DMS114 treated with DMSO at 0.1 percent for 48 hours (cell line): ENCODE results near the gene SMYD2.
"Not testable (repeated sequence)": the region's sequence is repeated elsewhere in the genome, so short reads cannot be mapped to it uniquely, and the experiment has no call there.

Experiments used
- DNase-seq: peaks from one replicate; lab custom pipeline; 2025; ENCODE audit not compliant: unreplicated experiment; lab: John Stamatoyannopoulos, UW

Gene SMYD2

DNA sequence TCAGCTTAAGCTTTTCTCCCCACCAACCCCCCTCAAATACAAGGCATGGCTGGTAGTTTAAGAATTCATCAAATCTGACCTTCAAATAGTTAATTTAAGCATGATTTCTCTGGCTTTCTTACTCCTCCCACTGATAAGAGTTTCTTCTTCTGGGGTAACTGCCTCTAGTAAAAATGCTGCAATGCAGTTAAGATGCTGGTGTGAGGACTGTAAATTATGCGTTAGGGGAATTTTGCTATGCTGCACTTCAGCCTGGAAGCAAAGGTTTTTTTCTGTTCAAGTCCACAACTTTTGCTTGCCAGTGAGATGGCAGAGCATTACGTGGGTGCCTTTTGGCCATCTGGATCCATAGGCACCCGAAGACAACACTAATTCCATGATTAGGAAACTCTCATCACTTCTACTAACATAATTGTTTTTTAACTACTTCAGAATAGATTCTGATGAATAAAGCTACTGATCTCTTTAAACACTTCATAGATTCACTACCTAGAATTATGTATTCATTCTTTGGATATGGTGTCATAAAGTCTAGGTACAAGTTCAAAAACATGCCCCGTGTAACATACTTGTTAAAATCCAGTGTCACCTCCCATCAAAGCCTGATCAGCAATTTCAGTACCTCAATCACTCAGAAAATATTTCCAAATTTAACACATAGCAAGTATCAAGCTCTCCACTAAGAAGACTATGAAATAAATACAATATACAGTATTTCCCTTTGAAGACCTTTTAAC is 8.8 kb upstream of the SMYD2 start:
- no peak for DNase-seq

- DNase-seq = no peak
Measured at GRCh38 chr1:214272964-214273533, 7.9 kb upstream of the SMYD2 start.

- not testable (repeated sequence) for DNase-seq
Measured at GRCh38 chr1:214275700-214276099, 5.3 kb upstream of the SMYD2 start.

GRCh38 chr1:214276786-214277185 is 4.2 kb upstream of the SMYD2 start:
- DNase-seq = no peak

DNA sequence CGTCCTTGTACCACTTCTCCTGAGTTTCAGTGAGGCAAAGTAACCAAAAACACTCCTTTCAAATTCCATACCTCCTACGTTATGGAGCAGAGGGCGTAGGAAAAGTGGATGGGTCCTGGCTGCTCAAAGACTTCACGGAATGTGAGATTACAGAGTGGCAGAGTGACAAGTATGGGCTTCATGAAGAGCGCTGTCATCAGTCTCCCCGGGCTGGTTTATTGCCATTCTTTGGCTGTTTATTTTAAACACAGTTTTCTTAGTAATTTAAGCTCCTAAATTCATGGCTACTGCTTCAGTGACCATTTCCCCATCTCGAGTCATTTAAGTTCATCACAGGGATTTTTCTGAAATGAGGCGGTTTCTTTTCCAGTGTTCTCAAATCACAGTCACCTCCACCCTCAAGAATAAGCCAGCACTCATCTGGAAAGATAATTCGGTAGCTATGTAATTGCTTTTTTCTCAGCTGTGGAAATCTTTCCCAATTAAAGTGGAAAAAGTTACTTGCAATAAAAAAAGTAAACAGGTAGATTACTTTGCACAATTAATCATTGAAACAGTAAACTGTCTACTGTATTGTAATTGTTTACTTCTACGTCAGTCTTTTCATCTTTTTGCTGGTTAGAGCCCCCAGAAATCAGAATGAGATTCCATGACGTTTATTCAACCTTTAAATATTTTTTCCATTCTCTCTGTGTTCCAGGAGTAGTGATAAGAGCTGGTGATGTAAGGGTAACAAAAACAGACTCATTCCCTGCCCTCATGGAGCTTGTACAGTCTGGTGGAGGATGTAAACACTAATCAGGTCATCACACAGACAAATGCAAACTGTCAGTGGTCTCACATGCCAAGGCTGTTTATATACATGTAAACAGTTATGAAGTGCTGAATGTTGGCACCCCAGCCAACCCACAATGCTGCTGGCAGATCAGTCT is 3.0 kb upstream of the SMYD2 start:
- no peak for DNase-seq

DNA sequence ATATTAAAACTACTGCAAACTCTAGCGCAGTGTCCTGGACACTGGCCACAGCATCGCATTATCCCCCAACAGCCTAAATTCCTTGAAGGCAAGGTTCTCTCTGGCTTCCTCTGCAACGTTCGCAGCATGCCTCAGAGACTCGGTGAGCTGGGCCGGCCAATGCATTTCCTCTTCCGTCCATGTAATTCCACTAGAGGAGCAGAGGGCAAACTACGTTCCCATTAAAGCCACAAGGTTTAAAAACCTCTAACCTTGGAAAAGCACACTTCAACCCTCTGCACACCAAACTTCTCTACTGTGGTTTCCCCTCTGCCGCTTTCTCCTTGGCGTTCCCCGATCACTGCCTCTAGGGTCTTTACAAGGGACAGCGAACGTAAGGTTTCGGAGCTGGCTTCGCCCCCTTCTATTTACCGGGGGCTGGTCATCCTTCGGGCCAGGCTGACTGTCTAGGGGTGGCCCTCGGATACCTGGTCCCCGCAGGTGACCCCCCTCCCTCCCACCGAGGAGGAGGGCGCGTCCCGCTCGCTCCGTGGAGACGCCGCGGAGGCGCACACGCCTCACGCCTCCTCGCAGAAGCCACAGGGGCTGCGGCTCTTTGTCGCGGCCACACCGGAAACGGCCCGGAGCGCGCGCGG is 456 bp upstream of the SMYD2 start:
- DNase-seq = peak; percentile 20

DNA sequence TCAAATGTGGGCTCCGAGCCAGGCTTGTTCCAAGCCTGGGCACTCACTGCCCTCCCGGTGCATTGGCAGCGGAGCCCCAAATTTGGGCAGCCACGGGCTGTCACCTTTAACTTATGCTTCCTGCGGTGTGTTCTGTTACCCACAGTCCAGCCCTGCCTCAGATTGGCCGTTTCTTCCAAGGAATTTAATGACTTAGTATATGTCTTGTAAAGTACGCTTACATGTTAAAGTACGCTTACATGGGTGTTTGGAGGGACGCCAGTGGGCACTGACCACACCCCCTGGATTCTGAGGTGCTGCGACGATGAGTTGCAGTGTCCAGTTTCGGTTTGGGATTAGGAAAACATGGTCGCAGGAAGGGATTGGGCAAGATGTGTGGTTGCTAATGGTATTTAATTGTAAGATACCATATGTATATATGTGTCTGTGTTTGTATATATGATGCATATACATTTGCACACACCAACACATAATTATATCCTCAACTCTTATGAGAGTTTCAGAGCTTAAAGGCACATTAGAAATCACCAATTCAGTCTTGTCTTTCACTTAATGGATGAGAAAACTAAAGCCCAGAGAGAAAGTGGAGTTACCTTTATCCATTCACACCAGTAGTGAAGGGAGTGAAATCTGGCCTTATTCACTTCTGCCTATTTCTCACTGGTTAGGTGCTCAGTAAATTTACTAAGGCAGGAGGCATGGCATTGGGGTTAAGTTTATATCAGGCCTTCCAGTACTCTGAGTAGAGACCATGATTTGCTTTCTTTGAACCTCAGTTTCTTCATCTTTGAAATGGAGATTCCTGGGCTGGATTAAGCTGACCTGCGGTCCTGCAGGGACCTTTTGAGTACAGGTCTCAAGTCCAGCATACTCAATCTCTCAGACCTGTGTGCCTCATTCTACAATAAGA is 1.0 kb downstream of the SMYD2 start:
- DNase-seq = peak; percentile 31

DNA sequence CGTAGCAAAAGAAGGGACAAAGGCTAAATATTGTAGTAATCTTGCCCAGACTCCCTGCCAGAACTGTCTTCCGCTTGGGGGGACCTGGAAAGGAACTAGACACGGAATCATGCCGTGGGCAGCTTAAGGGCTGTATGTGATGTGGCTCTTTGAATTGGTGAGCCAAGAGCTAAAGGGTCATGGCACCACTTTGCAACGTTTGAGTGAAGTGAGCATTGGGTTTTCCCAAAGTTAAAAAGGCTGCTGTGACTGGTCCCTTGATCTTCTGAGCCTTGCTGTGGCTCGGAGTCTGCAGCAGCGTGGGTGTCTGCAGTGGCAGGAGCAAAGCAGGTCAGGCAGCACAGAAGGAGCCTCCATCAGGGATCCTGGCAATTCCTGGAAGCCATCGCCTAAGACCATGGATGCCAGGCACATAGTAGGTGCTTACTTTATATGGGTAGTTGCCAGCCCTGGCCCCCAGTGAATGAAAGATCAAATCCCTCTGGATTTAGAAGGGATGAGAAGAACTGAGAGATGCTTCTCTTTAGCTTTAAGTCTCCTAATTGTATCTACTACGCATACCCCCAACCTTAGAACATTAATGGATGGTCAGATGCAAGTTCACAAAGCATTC is 1.8 kb downstream of the SMYD2 start:
- DNase-seq = no peak

GRCh38 chr1:214285610-214286440 is 4.9 kb downstream of the SMYD2 start:
- DNase-seq = no peak

DNA sequence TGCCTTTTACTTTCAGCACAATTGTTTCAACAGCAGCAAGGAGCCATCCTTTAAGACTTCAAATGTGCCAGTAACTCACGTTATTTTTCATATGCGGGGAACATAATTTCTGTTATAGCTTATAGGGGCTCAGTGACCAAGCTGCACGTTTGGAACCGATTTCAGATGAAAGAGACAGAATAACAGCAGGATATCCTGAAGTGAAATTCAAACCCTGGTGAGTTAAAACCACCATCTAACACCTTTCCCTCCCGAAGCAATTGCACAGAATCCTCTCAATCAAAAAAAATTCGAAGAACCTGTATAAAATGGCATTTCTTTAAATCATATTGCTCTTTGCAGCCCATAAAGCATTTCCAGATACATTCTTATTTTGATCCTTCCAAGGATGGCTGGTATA is 6.9 kb downstream of the SMYD2 start:
- no peak for DNase-seq

- no peak for DNase-seq
Measured at GRCh38 chr1:214289574-214290272, 8.8 kb downstream of the SMYD2 start.

- DNase-seq = no peak
Measured at GRCh38 chr1:214290424-214291037, 9.6 kb downstream of the SMYD2 start.

GRCh38 chr1:214292322-214292721 is 11.4 kb downstream of the SMYD2 start:
- no peak for DNase-seq

DNA sequence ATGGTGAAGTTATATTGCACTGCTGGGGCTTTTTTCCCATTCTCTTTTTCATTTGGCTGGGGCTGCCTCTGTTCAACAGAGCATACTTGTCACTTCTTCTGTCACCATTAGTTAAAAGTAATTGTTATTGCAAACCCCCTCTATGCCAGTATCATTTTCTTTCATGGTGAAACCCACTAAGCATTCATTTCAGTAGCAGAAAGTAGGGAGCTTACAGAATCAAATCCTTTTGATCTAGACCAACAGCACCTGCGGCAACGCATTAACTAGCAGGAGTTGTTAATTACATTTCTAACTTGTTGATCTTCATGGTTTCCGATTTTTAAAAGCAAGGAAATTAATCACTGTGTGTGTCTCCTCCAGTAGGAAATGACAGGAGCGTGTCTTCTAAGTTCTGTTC is 15.0 kb downstream of the SMYD2 start:
- DNase-seq = no peak

DNA sequence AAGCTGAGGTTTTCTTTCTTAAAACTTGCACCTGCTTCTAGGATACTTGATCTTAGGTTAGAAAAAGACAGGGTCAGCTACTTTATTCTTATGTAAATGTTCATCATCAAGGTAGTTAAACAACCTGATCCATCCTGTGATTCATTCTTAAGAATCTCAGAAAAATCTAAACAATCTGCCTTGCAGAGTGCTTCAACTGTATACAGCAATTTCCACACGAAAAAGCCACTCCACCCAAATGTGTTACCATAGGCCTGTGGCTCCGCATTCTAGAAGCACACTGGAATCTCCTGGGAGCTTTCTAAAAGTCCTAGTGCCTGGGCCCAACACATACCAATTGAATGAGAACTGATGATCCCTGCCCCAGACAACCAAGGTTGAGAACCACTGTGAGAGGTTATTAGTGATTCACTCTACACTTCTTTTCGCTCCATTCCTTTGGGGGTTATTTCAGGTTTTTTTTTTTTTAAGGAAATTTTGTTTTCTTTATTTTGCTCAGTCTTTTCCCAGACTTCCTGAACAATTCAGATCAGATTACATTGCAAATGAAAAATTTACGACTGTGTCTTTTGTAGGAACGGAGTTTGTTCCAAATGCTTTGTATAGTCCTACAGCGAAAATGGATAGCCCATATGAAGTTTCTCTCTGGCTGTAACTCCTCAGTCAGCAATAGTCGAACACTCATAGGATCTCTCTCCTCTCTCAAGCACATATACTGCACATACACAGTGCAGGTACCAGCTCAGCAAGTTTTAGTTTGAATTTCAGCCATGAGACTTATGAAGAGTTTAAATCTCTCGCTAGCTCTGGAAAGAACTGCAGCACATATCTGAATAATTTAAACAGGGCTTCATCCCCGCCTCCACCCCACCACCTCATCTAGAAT is 16.1 kb downstream of the SMYD2 start:
- DNase-seq = no peak

GRCh38 chr1:214300149-214300780 is 19.3 kb downstream of the SMYD2 start:
- no peak for DNase-seq

- no peak for DNase-seq
Measured at GRCh38 chr1:214301526-214301925, 20.6 kb downstream of the SMYD2 start.
